Glutamatergic neuron (in vitro differentiated cells): ENCODE results near the gene USP19. TPM values are rescaled to one million over a fixed set of nuclear protein-coding genes. Genes with fewer than 3 reads are reported as not detected.

Experiments used
- DNase-seq: peaks from one replicate; pipeline ENCODE4 v3.0.0; 2022
- H3K27ac Mint-ChIP-seq: one replicate; pipeline ENCODE4 v1.8.0; 2020; ENCODE audit warnings: mild to moderate bottlenecking, mixed read lengths, inconsistent platforms; ENCODE audit not compliant: unreplicated experiment
- H3K27me3 Mint-ChIP-seq: one replicate; pipeline ENCODE4 v1.8.0; 2020; ENCODE audit warnings: mild to moderate bottlenecking, moderate library complexity, mixed read lengths, inconsistent platforms; ENCODE audit not compliant: unreplicated experiment
- H3K36me3 Mint-ChIP-seq: one replicate; pipeline ENCODE4 v1.8.0; 2020; ENCODE audit warnings: mild to moderate bottlenecking, mixed read lengths, inconsistent platforms; ENCODE audit not compliant: unreplicated experiment
- H3K4me1 Mint-ChIP-seq: one replicate; pipeline ENCODE4 v1.8.0; 2020; ENCODE audit warnings: mild to moderate bottlenecking, low read depth, mixed read lengths, inconsistent platforms; ENCODE audit not compliant: unreplicated experiment
- H3K4me3 Mint-ChIP-seq: one replicate; pipeline ENCODE4 v1.8.0; 2020; ENCODE audit warnings: mild to moderate bottlenecking, mixed read lengths, inconsistent platforms; ENCODE audit not compliant: unreplicated experiment
- H3K9me3 Mint-ChIP-seq: one replicate; pipeline ENCODE4 v1.8.0; 2020; ENCODE audit warnings: mild to moderate bottlenecking, moderate library complexity, mixed read lengths, inconsistent platforms; ENCODE audit not compliant: unreplicated experiment
- CTCF ChIP-seq: fragments of 200-600 bp; sonication (generic); IDR thresholded peaks from one replicate; pipeline ENCODE4 v1.5.0; 2021; ENCODE audit not compliant: partially characterized antibody, unreplicated experiment
- total RNA-seq: library from RNA; stranded (reverse); fragmentation: NEBNext Ultra II Directional; extraction: Animal tissue kit (Norgen Biotek cat#: 25700); gene quantifications from one replicate; pipeline ENCODE4 v1.2.1, GENCODE V29; 2021; ENCODE audit not compliant: unreplicated experiment

The USP19 gene
- total RNA-seq, 1 donor from 2014 or later = 83.1 TPM

GRCh38 chr3:49092938-49093852 is 27.4 kb downstream of the USP19 start:
- H3K4me3 Mint-ChIP-seq = peak overlapping the region; percentile 96
- peak; percentile 87 for DNase-seq
- no peak for TF ChIP-seq CTCF

GRCh38 chr3:49081429-49081828 is 39.2 kb downstream of the USP19 start:
- no peaks in the 10 kb centered on the region for H3K27me3 Mint-ChIP-seq
- H3K27ac Mint-ChIP-seq = no peak overlapping the region

More at GRCh38 chr3:49092938-49093852, 27.4 kb downstream of the USP19 start:
- H3K4me1 Mint-ChIP-seq = peaks cover 3% of the 10 kb centered on the region
- peaks cover 3% of the 10 kb centered on the region for H3K27me3 Mint-ChIP-seq
- H3K27ac Mint-ChIP-seq = peak overlapping the region; percentile 93
- no peaks in the 10 kb centered on the region for H3K9me3 Mint-ChIP-seq
- no peaks in the 10 kb centered on the region for H3K36me3 Mint-ChIP-seq

GRCh38 chr3:49079270-49079669 is 41.4 kb downstream of the USP19 start:
- TF ChIP-seq CTCF = no peak
- Mint-ChIP-seq H3K9me3 (peaks cover 1% of the 10 kb centered on the region), H3K27me3 (no peaks in the 10 kb centered on the region), H3K27ac (no peak overlapping the region), H3K36me3 (no peaks in the 10 kb centered on the region), H3K4me1 (peaks cover 2% of the 10 kb centered on the region), H3K4me3 (no peak overlapping the region)
- DNase-seq = no peak

More at GRCh38 chr3:49081429-49081828, 39.2 kb downstream of the USP19 start:
- DNase-seq = no peak
- H3K36me3 Mint-ChIP-seq = no peaks in the 10 kb centered on the region
- H3K9me3 Mint-ChIP-seq = peaks cover 1% of the 10 kb centered on the region
- H3K4me3 Mint-ChIP-seq = no peak overlapping the region
- no peak for TF ChIP-seq CTCF
- peaks cover 2% of the 10 kb centered on the region for H3K4me1 Mint-ChIP-seq

GRCh38 chr3:49076646-49077045 is 44.0 kb downstream of the USP19 start:
- DNase-seq = no peak
- Mint-ChIP-seq H3K27ac (no peak overlapping the region), H3K27me3 (no peaks in the 10 kb centered on the region), H3K4me1 (peaks cover 2% of the 10 kb centered on the region), H3K4me3 (no peak overlapping the region), H3K9me3 (no peaks in the 10 kb centered on the region), H3K36me3 (no peaks in the 10 kb centered on the region)
- no peak for TF ChIP-seq CTCF

- no peaks in the 10 kb centered on the region for H3K36me3 Mint-ChIP-seq
- no peak overlapping the region for H3K27ac Mint-ChIP-seq
- H3K4me1 Mint-ChIP-seq = peaks cover 2% of the 10 kb centered on the region
- no peaks in the 10 kb centered on the region for H3K27me3 Mint-ChIP-seq
- H3K4me3 Mint-ChIP-seq = no peak overlapping the region
- DNase-seq = no peak
- H3K9me3 Mint-ChIP-seq = no peaks in the 10 kb centered on the region
- TF ChIP-seq CTCF = no peak
Observed at GRCh38 chr3:49076116-49076515, 44.5 kb downstream of the USP19 start.
